HG03280 (cell line): ENCODE data around the gene HMCN1.
A peak's percentile ranks its signal among the peaks of the same experiment; 100 is the strongest.
"Not testable (repeated sequence)": the region's sequence is repeated elsewhere in the genome, so short reads cannot be mapped to it uniquely, and the experiment has no call there.

Experiments
- ATAC-seq: cut with Tn5 transposase; IDR thresholded peaks from one replicate; pipeline ENCODE4 v1.9.1; 2021; ENCODE audit warnings: mild to moderate bottlenecking, moderate library complexity; ENCODE audit not compliant: unreplicated experiment

The HMCN1 gene

GRCh38 chr1:186125511-186125910, 391.3 kb downstream of the HMCN1 start:
- no peak for ATAC-seq

- ATAC-seq, result no peak
These were observed 395.6 kb downstream of the HMCN1 start for GRCh38 chr1:186129758-186130157.

GRCh38 chr1:186139115-186139514, 404.9 kb downstream of the HMCN1 start:
- ATAC-seq, result no peak

DNA sequence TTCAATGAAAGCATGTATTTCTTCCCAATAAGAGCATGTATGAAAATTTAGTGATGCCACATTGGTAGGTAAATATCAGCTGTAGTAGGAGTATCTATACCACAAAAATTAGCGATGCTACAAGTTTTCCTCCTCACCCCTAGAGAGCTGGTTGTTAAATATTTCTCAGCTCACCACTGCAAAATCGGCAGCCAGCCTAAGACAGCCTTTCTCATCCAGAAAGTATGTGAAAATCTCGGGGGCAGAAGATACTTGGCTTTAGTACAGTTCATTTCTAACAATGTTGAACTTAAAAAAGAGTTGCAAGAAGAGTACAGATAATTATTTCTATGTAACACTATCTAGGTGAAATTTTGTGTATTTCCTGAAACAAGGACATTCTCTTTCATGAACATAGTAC, 405.5 kb downstream of the HMCN1 start:
- ATAC-seq, result no peak

- no peak for ATAC-seq
These were observed 408.0 kb downstream of the HMCN1 start for GRCh38 chr1:186142159-186142558.

DNA sequence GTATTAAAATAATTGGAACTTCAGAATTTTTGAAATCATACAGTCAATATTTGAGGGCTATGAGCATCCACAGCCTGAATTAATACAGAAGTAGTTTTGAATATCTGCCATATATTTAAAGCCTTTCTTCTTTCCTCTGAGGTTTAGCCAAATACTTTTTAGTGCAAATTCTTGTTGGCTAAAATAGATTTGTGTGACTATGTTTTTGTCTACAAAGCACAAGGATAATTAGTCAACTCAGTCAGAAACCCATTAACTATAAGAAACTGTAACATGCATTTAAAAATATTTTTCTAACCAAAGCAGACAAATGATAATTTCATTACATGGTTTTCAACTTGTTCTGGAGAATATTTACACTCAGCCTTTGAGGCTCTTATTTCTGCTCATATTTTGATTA, 408.7 kb downstream of the HMCN1 start:
- ATAC-seq, result no peak

DNA sequence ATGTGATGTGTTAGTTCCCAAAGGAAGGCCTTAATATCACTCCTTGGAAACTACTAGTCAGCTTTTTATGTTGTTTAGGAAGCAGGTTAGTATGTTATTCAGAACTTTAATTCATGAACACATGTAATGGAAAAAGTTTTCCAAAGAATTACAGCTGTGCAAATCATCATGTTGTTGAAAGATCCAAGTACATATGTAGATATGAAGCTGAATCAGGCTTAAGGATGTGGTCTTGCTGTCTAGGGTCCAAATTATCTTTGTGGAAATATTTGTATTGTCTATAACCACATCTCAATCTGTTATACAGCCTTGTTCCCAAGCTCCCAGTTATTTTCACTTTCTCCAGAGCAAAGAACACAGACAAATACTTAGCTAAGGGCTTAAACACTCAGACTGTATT, 409.3 kb downstream of the HMCN1 start:
- ATAC-seq, result no peak

- no peak for ATAC-seq
These were observed 410.3 kb downstream of the HMCN1 start for GRCh38 chr1:186144505-186144904.

GRCh38 chr1:186146974-186147373, 412.8 kb downstream of the HMCN1 start:
- ATAC-seq, result no peak

- ATAC-seq, result no peak
These were observed 415.4 kb downstream of the HMCN1 start for GRCh38 chr1:186149591-186149990.

GRCh38 chr1:186152227-186152619, 418.0 kb downstream of the HMCN1 start:
- ATAC-seq, result no peak

DNA sequence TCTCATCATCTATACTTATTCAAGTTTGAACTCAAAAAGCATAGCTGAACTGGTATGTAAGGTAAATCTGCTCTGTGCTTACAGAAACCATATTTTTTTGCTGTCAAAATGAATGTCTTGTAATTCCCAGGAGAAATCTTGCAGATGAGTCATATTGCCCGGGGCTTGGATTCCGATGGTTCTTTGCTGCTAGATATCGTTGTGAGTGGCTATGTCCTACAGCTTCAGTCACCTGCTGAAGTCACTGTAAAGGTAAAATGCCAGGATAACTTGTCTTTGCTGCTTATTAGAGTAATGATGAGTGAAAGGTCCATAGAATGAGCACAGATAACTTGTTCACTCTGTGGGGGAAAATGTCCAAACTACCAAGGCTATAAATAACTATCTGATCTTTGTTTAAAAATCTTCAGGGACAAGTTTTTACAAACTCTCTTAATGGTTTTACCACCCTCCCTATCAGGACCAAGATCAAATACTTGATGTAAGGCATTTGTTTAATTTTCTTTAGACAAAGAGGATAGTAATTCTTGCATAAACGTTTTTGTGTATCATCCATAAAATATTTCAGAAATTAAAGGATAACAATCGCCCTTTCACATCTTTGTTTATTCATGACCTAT, 418.5 kb downstream of the HMCN1 start:
- no peak for ATAC-seq

- no peak for ATAC-seq
These were observed 420.5 kb downstream of the HMCN1 start for GRCh38 chr1:186154651-186155050.

DNA sequence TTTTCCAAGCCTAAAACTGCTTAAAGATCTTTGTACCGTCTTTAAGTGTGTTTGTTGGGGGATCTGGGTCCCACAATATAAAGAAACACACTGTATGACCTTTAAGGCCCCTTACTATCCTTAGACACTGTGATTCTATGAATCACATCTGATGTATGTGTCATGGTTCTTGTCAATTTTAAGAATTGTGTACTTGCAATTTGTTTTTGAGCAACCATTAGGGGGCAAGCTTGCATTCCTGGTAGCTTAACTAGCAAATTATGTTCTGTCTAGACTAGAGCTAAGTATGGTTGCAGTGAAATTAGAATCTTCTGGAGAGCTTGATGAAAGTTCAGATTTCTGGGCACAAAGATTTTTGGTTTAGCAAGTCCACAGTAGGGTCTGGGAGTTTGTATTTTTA, 421.4 kb downstream of the HMCN1 start:
- peak; percentile 62 for ATAC-seq

GRCh38 chr1:186162895-186163294, 428.7 kb downstream of the HMCN1 start:
- ATAC-seq, result not testable (repeated sequence)

DNA sequence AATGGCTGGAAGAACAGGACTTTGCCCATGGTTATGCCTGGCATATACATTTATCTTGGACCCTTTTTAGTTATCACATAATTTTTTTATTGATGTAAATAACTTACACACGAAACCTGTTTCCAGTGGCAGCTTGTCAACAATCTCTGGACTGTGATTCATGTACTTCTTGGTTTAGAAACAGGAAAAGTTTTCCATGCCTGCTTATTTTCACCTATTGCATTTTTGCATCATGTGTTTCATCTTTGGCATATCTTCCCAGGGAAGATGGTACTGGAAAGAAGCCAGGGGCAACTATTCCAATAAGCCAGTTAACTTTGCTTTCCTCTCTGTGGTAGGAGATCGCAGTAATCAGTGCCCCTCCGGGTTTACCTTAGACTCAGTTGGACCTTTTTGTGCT, 430.6 kb downstream of the HMCN1 start:
- no peak for ATAC-seq

- no peak for ATAC-seq
These were observed 431.1 kb downstream of the HMCN1 start for GRCh38 chr1:186165303-186165702.

DNA sequence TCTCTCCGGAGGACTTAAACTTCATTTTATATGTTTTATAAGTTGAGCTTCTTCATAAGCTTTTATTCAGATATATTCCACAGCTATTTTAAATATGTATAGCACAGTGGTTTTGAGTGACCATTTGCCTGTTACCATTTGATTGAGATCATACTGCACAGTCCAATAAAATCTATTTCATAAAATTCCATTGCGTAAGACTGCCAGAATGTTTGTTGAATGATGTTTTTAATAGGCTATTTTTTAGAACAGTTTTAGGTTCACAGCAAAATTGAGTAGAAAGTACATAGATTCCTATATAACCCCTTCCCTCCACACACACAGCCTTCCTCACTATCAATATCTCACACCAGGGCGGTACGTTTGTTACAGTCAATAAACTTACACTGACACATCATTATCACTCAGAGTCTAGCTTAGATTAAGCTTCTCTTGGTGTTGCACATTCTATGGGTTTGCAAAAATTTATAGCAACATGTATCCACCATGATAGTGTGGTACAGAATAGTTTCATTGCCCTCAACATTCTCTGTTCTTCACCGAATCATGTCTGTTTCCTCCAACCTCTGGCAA, 433.0 kb downstream of the HMCN1 start:
- no peak for ATAC-seq

DNA sequence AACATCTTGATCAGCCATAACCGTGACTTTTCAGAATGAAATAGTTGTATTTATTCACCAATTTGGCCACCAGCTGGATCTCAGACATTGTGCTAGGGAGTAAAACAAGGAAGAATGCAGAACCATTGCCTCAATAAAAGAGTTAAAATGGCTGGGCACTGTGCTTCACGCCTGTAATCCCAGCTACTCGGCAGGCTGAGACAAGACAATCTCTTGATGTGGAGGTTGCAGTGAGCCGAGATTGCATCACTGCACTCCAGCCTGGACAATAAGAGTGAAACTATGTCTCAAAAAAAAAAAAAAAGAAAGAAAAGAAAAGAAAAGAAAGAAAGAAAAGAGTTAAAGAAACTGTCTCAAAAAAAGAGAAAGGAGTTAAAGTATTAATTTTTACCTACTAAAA, 441.4 kb downstream of the HMCN1 start:
- no peak for ATAC-seq

DNA sequence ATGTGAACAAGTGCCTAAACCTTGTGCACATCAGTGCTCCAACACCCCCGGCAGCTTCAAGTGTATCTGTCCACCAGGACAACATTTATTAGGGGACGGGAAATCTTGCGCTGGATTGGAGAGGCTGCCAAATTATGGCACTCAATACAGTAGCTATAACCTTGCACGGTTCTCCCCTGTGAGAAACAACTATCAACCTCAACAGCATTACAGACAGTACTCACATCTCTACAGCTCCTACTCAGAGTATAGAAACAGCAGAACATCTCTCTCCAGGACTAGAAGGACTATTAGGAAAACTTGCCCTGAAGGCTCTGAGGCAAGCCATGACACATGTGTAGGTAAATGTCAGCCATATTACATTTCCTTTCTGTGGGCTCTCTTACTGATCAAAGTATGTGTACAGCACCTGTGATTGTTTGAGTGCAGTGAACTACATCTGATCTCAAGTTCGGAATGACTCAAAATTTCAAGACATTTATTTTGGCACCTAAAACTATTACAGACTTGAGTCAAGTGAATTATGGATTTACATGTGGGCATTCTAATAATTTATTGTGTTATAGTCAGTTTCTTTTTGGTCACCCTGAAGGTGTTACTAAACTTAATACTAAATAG, 444.3 kb downstream of the HMCN1 start:
- peak; percentile 43 for ATAC-seq

DNA sequence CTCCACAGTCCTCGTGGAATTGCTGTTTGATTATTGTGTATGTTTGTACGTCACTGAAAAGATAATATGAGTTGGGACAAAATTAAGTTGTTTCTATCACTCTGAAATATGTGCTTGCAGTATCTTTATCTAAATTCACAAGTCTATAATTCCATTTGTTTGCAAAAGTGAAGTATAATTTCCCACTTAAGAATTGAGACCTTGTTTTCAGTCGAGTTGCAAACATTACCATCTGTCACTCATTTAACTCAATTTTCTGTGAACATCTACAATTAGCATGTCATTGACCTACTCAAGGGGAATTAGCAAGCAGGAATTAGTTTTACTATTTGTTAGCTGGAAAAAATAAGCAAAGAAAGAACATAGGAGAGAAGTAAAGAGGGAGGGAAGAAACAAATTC, 445.0 kb downstream of the HMCN1 start:
- no peak for ATAC-seq

- ATAC-seq, result peak; percentile 44
These were observed 449.0 kb downstream of the HMCN1 start for GRCh38 chr1:186183219-186183618.
